Bronchial epithelial cell (primary cell): ENCODE data around the gene GSG1L2. TPM values are rescaled to one million over a fixed set of nuclear protein-coding genes. Genes with fewer than 3 reads are reported as not detected.

Experiments used
- DNase-seq: peaks from one replicate; pipeline ENCODE4 v3.0.0-alpha.2; 2010; ENCODE audit warnings: low read depth
- FAIRE-seq: peaks from 2 replicates; lab custom pipeline; 2011; peaks lifted over from hg19 to GRCh38; lab: Jason Lieb, UNC
- H3K27me3 ChIP-seq: 2 replicates; pipeline ENCODE4 v1.5.1; 2011; ENCODE audit warnings: low read length; ENCODE audit not compliant: control insufficient read depth, insufficient read depth
- H3K36me3 ChIP-seq: 2 replicates; pipeline ENCODE4 v1.5.1; 2011; ENCODE audit warnings: low read length; ENCODE audit not compliant: control insufficient read depth, insufficient read depth
- H3K4me3 ChIP-seq: 2 replicates; pipeline ENCODE4 v1.5.1; 2011; ENCODE audit warnings: mild to moderate bottlenecking, low read depth, low read length, control low read depth
- total RNA-seq: library from RNA; depleted of rRNA; stranded (reverse); fragments of >200 nt; gene quantifications from 2 replicates; pipeline ENCODE4 v1.2.1, GENCODE V29; 2014
- TF ChIP-seq, protein P1 (sequence below): IDR thresholded peaks from 2 replicates; pipeline ENCODE4 v1.5.1; 2011; ENCODE audit warnings: mild to moderate bottlenecking, moderate library complexity, low read length, control low read depth, inconsistent platforms; ENCODE audit not compliant: insufficient read depth, severe bottlenecking

Gene GSG1L2
- total RNA-seq, 1 donor from 2014 or later: not detected

DNA sequence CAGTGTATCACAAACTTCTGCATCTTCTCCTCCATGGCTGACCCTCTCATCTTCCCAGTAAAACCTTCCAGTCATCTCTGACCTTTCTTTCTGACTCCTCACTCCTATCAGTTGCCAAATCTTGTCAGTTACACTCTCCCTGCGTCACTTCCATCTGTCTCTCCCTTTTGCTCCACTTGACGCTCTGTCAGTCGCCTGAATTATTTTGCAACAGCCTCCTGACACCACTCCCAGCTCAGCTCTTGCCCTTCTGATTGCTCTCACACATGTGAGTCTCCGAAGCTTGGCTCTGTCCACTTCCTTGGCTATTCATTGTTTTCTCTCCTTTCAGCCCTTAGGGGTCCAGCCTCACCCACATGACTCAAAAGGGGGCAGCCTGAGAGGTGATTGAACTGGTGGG, 58.2 kb downstream of the GSG1L2 start:
- Histone ChIP-seq H3K36me3 (no peaks in the 10 kb centered on the region), H3K27me3 (no peaks in the 10 kb centered on the region), H3K4me3 (no peak overlapping the region)
- no peak for FAIRE-seq
- TF ChIP-seq, protein P1, sequence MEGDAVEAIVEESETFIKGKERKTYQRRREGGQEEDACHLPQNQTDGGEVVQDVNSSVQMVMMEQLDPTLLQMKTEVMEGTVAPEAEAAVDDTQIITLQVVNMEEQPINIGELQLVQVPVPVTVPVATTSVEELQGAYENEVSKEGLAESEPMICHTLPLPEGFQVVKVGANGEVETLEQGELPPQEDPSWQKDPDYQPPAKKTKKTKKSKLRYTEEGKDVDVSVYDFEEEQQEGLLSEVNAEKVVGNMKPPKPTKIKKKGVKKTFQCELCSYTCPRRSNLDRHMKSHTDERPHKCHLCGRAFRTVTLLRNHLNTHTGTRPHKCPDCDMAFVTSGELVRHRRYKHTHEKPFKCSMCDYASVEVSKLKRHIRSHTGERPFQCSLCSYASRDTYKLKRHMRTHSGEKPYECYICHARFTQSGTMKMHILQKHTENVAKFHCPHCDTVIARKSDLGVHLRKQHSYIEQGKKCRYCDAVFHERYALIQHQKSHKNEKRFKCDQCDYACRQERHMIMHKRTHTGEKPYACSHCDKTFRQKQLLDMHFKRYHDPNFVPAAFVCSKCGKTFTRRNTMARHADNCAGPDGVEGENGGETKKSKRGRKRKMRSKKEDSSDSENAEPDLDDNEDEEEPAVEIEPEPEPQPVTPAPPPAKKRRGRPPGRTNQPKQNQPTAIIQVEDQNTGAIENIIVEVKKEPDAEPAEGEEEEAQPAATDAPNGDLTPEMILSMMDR: no peak
- no peak for DNase-seq

DNA sequence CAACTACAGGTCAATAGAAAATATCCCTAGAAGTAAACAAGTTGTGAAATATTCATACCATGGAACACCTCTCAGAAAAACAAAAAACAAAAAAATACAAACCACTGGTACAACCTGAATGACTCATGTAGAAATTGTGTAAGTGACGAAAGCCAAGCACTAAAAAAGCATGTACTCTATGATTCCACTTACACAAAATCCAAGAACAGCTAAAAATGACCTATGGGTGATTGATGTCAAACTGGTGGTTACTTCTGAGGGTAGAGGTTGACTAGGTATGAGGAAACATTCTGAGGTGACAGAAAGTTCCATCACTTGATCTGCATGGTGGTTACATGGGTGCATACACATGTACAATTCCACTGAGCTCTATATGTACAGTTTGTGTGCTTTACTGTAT, 61.6 kb downstream of the GSG1L2 start:
- FAIRE-seq: no peak
- DNase-seq: peak; percentile 12
- H3K4me3 ChIP-seq: no peak overlapping the region
- TF ChIP-seq, protein P1: no peak
- H3K27me3 ChIP-seq: no peaks in the 10 kb centered on the region
- no peaks in the 10 kb centered on the region for H3K36me3 ChIP-seq

GRCh38 chr17:9755083-9755482, 66.8 kb downstream of the GSG1L2 start:
- Histone ChIP-seq H3K4me3 (no peak overlapping the region), H3K27me3 (peaks cover 2% of the 10 kb centered on the region), H3K36me3 (no peaks in the 10 kb centered on the region)
- FAIRE-seq: no peak
- TF ChIP-seq, protein P1: no peak
- no peak for DNase-seq

Other genes starting within 250 kb of the GSG1L2 start
- 58.4 and 107 TPM in 2 replicates for gene STX8, start 246.3 kb downstream of the GSG1L2 start, total RNA-seq
- gene CFAP52, start 245.4 kb downstream of the GSG1L2 start, total RNA-seq: not detected in 2 replicates
- 13.4 and 14.2 TPM in 2 replicates for gene USP43, start 176.6 kb downstream of the GSG1L2 start, total RNA-seq
- gene DHRS7C, start 30.5 kb downstream of the GSG1L2 start, total RNA-seq: not detected in 2 replicates
- gene GLP2R, start 3.8 kb upstream of the GSG1L2 start, total RNA-seq: under 0.01 TPM in 1 of 2 replicates, not detected in the other
- not detected in 2 replicates for gene RCVRN, start 83.2 kb upstream of the GSG1L2 start, total RNA-seq